LNCAP (cell line): ENCODE measurements around the gene AFAP1.

Experiments used
- CTCF ChIP-seq: fragments of 450-650 bp; IDR thresholded peaks from 2 replicates; pipeline ENCODE4 v1.5.1; 2017; ENCODE audit warnings: mild to moderate bottlenecking

Gene AFAP1

GRCh38 chr4:7810783-7811535 is 128.7 kb downstream of the AFAP1 start:
- no peak for TF ChIP-seq CTCF

GRCh38 chr4:7808752-7809151 is 130.9 kb downstream of the AFAP1 start:
- TF ChIP-seq CTCF = no peak

GRCh38 chr4:7808181-7808580 is 131.5 kb downstream of the AFAP1 start:
- TF ChIP-seq CTCF = no peak

GRCh38 chr4:7807351-7807921 is 132.2 kb downstream of the AFAP1 start:
- no peak for TF ChIP-seq CTCF

GRCh38 chr4:7806338-7807090 is 133.1 kb downstream of the AFAP1 start:
- no peak for TF ChIP-seq CTCF

GRCh38 chr4:7805533-7806337 is 133.9 kb downstream of the AFAP1 start:
- TF ChIP-seq CTCF = no peak

- TF ChIP-seq CTCF = no peak
Observed at GRCh38 chr4:7804756-7805385, 134.8 kb downstream of the AFAP1 start.
